NB4 (cell line): ENCODE data around the gene NUP210.

Experiments used
- CTCF ChIP-seq: IDR thresholded peaks from one replicate; pipeline ENCODE4 v1.5.1; 2012; ENCODE audit warnings: low read depth, low read length
- MAX ChIP-seq: IDR thresholded peaks from 2 replicates; pipeline ENCODE4 v1.6.1; 2011; ENCODE audit warnings: low read depth, low read length
- POLR2A ChIP-seq: IDR thresholded peaks from 2 replicates; pipeline ENCODE4 v1.6.1; 2011; ENCODE audit warnings: mild to moderate bottlenecking; ENCODE audit not compliant: insufficient read length; ENCODE audit errors: extremely low read depth

- TF ChIP-seq CTCF (no peak), POLR2A (no peak), MAX (no peak)
Measured at GRCh38 chr3:13432093-13432492, 12.0 kb upstream of the NUP210 start.
